GM18499 (cell line): ENCODE measurements around the gene ACO1.
"Not testable (repeated sequence)": the region's sequence is repeated elsewhere in the genome, so short reads cannot be mapped to it uniquely, and the experiment has no call there.

Source experiments
- ATAC-seq: cut with Tn5 transposase; IDR thresholded peaks from one replicate; pipeline ENCODE4 v1.9.1; 2021; ENCODE audit warnings: moderate number of reproducible peaks; ENCODE audit not compliant: insufficient read depth, unreplicated experiment

The ACO1 gene

GRCh38 chr9:32384364-32385151 lies at the start of gene ACO1:
Gene ACO1 (plus strand): TSS chr9:32384643. CDS start chr9:32405507, 20,864 bp downstream.
- ATAC-seq = peak; percentile 86

GRCh38 chr9:32334916-32335895 lies 49.2 kb upstream of the ACO1 start:
- ATAC-seq = no peak

GRCh38 chr9:32339424-32339823 lies 45.0 kb upstream of the ACO1 start:
- peak; percentile 64 for ATAC-seq

GRCh38 chr9:32340361-32340760 lies 44.1 kb upstream of the ACO1 start:
- ATAC-seq = no peak

GRCh38 chr9:32344551-32345182 lies 39.8 kb upstream of the ACO1 start:
- ATAC-seq = no peak

GRCh38 chr9:32345243-32345642 lies 39.2 kb upstream of the ACO1 start:
- no peak for ATAC-seq

- ATAC-seq = no peak
Measured at GRCh38 chr9:32347571-32347970, 36.9 kb upstream of the ACO1 start.

GRCh38 chr9:32348106-32348695 lies 36.2 kb upstream of the ACO1 start:
- ATAC-seq = no peak

- ATAC-seq = no peak
Measured at GRCh38 chr9:32349013-32349412, 35.4 kb upstream of the ACO1 start.

- ATAC-seq = no peak
Measured at GRCh38 chr9:32350682-32351081, 33.8 kb upstream of the ACO1 start.

- ATAC-seq = no peak
Measured at GRCh38 chr9:32351845-32352244, 32.6 kb upstream of the ACO1 start.

- not testable (repeated sequence) for ATAC-seq
Measured at GRCh38 chr9:32353476-32353875, 31.0 kb upstream of the ACO1 start.

- no peak for ATAC-seq
Measured at GRCh38 chr9:32359452-32359851, 25.0 kb upstream of the ACO1 start.

GRCh38 chr9:32360983-32361673 lies 23.3 kb upstream of the ACO1 start:
- no peak for ATAC-seq

- ATAC-seq = no peak
Measured at GRCh38 chr9:32371279-32371678, 13.2 kb upstream of the ACO1 start.

GRCh38 chr9:32371679-32372078 lies 12.8 kb upstream of the ACO1 start:
- ATAC-seq = no peak

- no peak for ATAC-seq
Measured at GRCh38 chr9:32376285-32376684, 8.2 kb upstream of the ACO1 start.

- ATAC-seq = peak; percentile 67
Measured at GRCh38 chr9:32378496-32378895, 5.9 kb upstream of the ACO1 start.

GRCh38 chr9:32378993-32379729 lies 5.3 kb upstream of the ACO1 start:
- peak; percentile 82 for ATAC-seq
